H1 (cell line): ENCODE data around the gene SZT2. TPM values are rescaled to one million over a fixed set of nuclear protein-coding genes. Genes with fewer than 3 reads are reported as not detected.

Experiments
- CTCF ChIA-PET: fragments of 300-600 bp; sonication (Branson Sonifier 250); formaldehyde crosslinking; loops from one replicate; lab custom pipeline; 2021; ENCODE audit not compliant: partially characterized antibody; lab: Charles Lee
- POLR2A ChIA-PET: fragments of 300-600 bp; sonication (Branson Sonifier 250); formaldehyde crosslinking; loops from one replicate; lab custom pipeline; 2021; ENCODE audit warnings: inconsistent platforms; ENCODE audit not compliant: partially characterized antibody; lab: Charles Lee
- DNase-seq, 2 experiments: peaks; one replicate each; pipeline versions ENCODE4 v3.0.0 to v3.0.0-alpha.2; 2010 to 2022; ENCODE audit warnings: low spot score in 2 of 2, low read depth in 1 of 2, mixed read lengths in 1 of 2
- FAIRE-seq: peaks from 2 replicates; lab custom pipeline; 2011; peaks lifted over from hg19 to GRCh38; lab: Jason Lieb, UNC
- H2AFZ ChIP-seq: 2 replicates; pipeline ENCODE4 v1.8.1; 2012; ENCODE audit warnings: low read length, inconsistent platforms
- H2AK5ac ChIP-seq: 2 replicates; pipeline ENCODE4 v1.6.1; 2013; ENCODE audit warnings: low read depth, low read length
- H2BK120ac ChIP-seq: replicated peaks from 2 replicates; pipeline ENCODE3; 2013; ENCODE audit warnings: low read depth, low read length, inconsistent platforms
- H2BK12ac ChIP-seq: 2 replicates; pipeline ENCODE4 v1.6.1; 2013; ENCODE audit warnings: low read depth, low read length
- H2BK15ac ChIP-seq: 2 replicates; pipeline ENCODE4 v1.6.1; 2013; ENCODE audit warnings: low read length
- H2BK20ac ChIP-seq: 2 replicates; pipeline ENCODE4 v1.6.1; 2013; ENCODE audit warnings: low read length
- H2BK5ac ChIP-seq: 2 replicates; pipeline ENCODE4 v1.6.1; 2013; ENCODE audit warnings: low read depth, low read length
- H3K14ac ChIP-seq: 2 replicates; pipeline ENCODE4 v1.6.1; 2013; ENCODE audit warnings: inconsistent platforms; ENCODE audit not compliant: insufficient read length
- H3K18ac ChIP-seq: 2 replicates; pipeline ENCODE4 v1.6.1; 2013; ENCODE audit warnings: low read length; ENCODE audit errors: extremely low read depth
- H3K23ac ChIP-seq: 2 replicates; pipeline ENCODE4 v1.6.1; 2013; ENCODE audit warnings: inconsistent platforms; ENCODE audit not compliant: insufficient read length
- H3K23me2 ChIP-seq: 2 replicates; pipeline ENCODE4 v1.6.1; 2013; ENCODE audit warnings: low read depth, low read length
- H3K27ac ChIP-seq: 2 replicates; pipeline ENCODE4 v1.6.1; 2011; ENCODE audit warnings: low read depth, low read length, inconsistent platforms
- H3K27me3 ChIP-seq, 4 experiments: replicated peaks in 1 of 4; 1 replicate in 1 of 4; 2 replicates in 3 of 4; pipeline versions ENCODE4 v1.6.1 to v1.8.1; 2011 to 2013; ENCODE audit warnings: low read length in 3 of 4, mild to moderate bottlenecking in 3 of 4, inconsistent platforms in 2 of 4, mixed read lengths in 2 of 4, moderate library complexity in 1 of 4; ENCODE audit not compliant: control insufficient read depth in 3 of 4, insufficient read depth in 3 of 4; ENCODE audit errors: extremely low read depth in 1 of 4
- H3K36me3 ChIP-seq, 4 experiments: 2 replicates each; pipeline versions ENCODE4 v1.6.1 to v1.8.1; 2011 to 2013; ENCODE audit warnings: mild to moderate bottlenecking in 4 of 4, low read length in 3 of 4, moderate library complexity in 2 of 4, control low read depth in 1 of 4, inconsistent platforms in 1 of 4; ENCODE audit not compliant: insufficient read depth in 4 of 4, control insufficient read depth in 2 of 4
- H3K4ac ChIP-seq: replicated peaks from 2 replicates; pipeline ENCODE3; 2013; ENCODE audit warnings: low read length, low read depth, mixed read lengths, inconsistent platforms; ENCODE audit not compliant: insufficient read length
- H3K4me1 ChIP-seq, 4 experiments: replicated peaks in 1 of 4; 1 replicate in 1 of 4; 2 replicates in 3 of 4; pipeline versions ENCODE4 v1.6.1 to v1.8.1; 2011 to 2013; ENCODE audit warnings: low read length in 3 of 4, inconsistent platforms in 2 of 4, mixed read lengths in 1 of 4; ENCODE audit not compliant: insufficient read depth in 4 of 4, control insufficient read depth in 3 of 4
- H3K4me2 ChIP-seq, 2 experiments: 2 replicates each; pipeline versions ENCODE4 v1.6.1 to v1.8.1; 2011 to 2013; ENCODE audit warnings: low read depth in 2 of 2, low read length in 2 of 2, control low read depth in 1 of 2, inconsistent platforms in 1 of 2, mild to moderate bottlenecking in 1 of 2; ENCODE audit not compliant: insufficient read depth in 1 of 2
- H3K4me3 ChIP-seq, 4 experiments: fragments of 200-600, 300-600 bp in 1 of 4; sonication (generic), shearing (Covaris generic), sonication (Bioruptor Twin) in 1 of 4; 2 replicates each; pipeline versions ENCODE4 v1.5.1 to v1.8.1; 2011 to 2016; ENCODE audit warnings: low read length in 4 of 4, low read depth in 3 of 4, control low read depth in 2 of 4, inconsistent platforms in 2 of 4, mild to moderate bottlenecking in 2 of 4, mixed read lengths in 1 of 4, moderate library complexity in 1 of 4; ENCODE audit not compliant: insufficient read depth in 2 of 4; ENCODE audit errors: extremely low read depth in 1 of 4
- H3K56ac ChIP-seq: replicated peaks from 2 replicates; pipeline ENCODE3; 2013; ENCODE audit warnings: low read depth, mild to moderate bottlenecking, mixed read lengths, low read length, inconsistent platforms; ENCODE audit not compliant: insufficient read length
- H3K79me1 ChIP-seq: 2 replicates; pipeline ENCODE4 v1.6.1; 2013; ENCODE audit warnings: low read depth, low read length, control low read depth
- H3K79me2 ChIP-seq, 2 experiments: 2 replicates each; pipeline versions ENCODE4 v1.6.1 to v1.8.1; 2012 to 2013; ENCODE audit warnings: low read length in 2 of 2, mild to moderate bottlenecking in 2 of 2, inconsistent platforms in 1 of 2; ENCODE audit not compliant: insufficient read depth in 2 of 2, control insufficient read depth in 1 of 2
- H3K9ac ChIP-seq, 4 experiments: replicated peaks in 1 of 4; 1 replicate in 1 of 4; 2 replicates in 3 of 4; pipeline versions ENCODE4 v1.6.1 to v1.8.1; 2011 to 2013; ENCODE audit warnings: low read depth in 3 of 4, low read length in 3 of 4, control low read depth in 2 of 4, mild to moderate bottlenecking in 2 of 4, moderate library complexity in 2 of 4, inconsistent platforms in 1 of 4; ENCODE audit errors: extremely low read depth in 1 of 4
- H3K9me3 ChIP-seq, 2 experiments: 2 replicates each; pipeline versions ENCODE4 v1.6.1 to v1.8.1; 2012 to 2013; ENCODE audit warnings: mild to moderate bottlenecking in 2 of 2, moderate library complexity in 2 of 2, control low read depth in 1 of 2, inconsistent platforms in 1 of 2, low read depth in 1 of 2, low read length in 1 of 2, mixed read lengths in 1 of 2; ENCODE audit not compliant: insufficient read depth in 2 of 2
- H4K20me1 ChIP-seq, 2 experiments: replicated peaks in 1 of 2; 2 replicates each; pipeline versions ENCODE3 to v1.8.1; 2011 to 2013; ENCODE audit warnings: inconsistent platforms in 2 of 2, low read length in 2 of 2, mild to moderate bottlenecking in 1 of 2; ENCODE audit not compliant: insufficient read depth in 2 of 2, control insufficient read depth in 1 of 2
- H4K5ac ChIP-seq: 2 replicates; pipeline ENCODE4 v1.6.1; 2013; ENCODE audit warnings: low read length, low read depth, mixed read lengths, inconsistent platforms; ENCODE audit not compliant: insufficient read length
- H4K8ac ChIP-seq: 2 replicates; pipeline ENCODE4 v1.8.0; 2013; ENCODE audit warnings: mild to moderate bottlenecking, moderate library complexity, low read length, inconsistent platforms; ENCODE audit not compliant: insufficient read depth; ENCODE audit errors: extremely low read depth
- H4K91ac ChIP-seq: replicated peaks from 2 replicates; pipeline ENCODE3; 2013; ENCODE audit warnings: low read length, mixed read lengths, inconsistent platforms; ENCODE audit not compliant: insufficient read length
- CBX8 ChIP-seq: fragments of 300-800, 300-1000 bp; sonication (generic); IDR thresholded peaks from 2 replicates; pipeline ENCODE4 v1.7.1; 2016; ENCODE audit warnings: low read depth, low read length, borderline replicate concordance
- CHD2 ChIP-seq: IDR thresholded peaks from 2 replicates; pipeline ENCODE4 v1.6.1; 2012; ENCODE audit warnings: low read length, improper control_type of control experiment
- HDAC2 ChIP-seq, 2 experiments: fragments of 300-600 bp in 1 of 2; sonication (generic) in 1 of 2; IDR thresholded peaks; 2 replicates each; pipeline ENCODE4 v1.6.1; 2011 to 2012; ENCODE audit warnings: low read depth in 2 of 2, low read length in 2 of 2, mild to moderate bottlenecking in 2 of 2, moderate library complexity in 2 of 2, borderline replicate concordance in 1 of 2, inconsistent platforms in 1 of 2
- KDM1A ChIP-seq: fragments of 200-600, 300-600 bp; sonication (generic); IDR thresholded peaks from 2 replicates; pipeline ENCODE4 v1.7.1; 2016; ENCODE audit warnings: mild to moderate bottlenecking, low read length, borderline replicate concordance
- KDM5A ChIP-seq: fragments of 200-600 bp; IDR thresholded peaks from 2 replicates; pipeline ENCODE4 v1.7.1; 2012; ENCODE audit warnings: mild to moderate bottlenecking, low read length, inconsistent platforms, mixed read lengths
- NANOG ChIP-seq: IDR thresholded peaks from 2 replicates; pipeline ENCODE4 v1.6.1; 2011; ENCODE audit warnings: low read length, low read depth, mild to moderate bottlenecking, inconsistent platforms; ENCODE audit not compliant: insufficient read depth, poor library complexity, severe bottlenecking
- POLR2AphosphoS5 ChIP-seq: IDR thresholded peaks from 2 replicates; pipeline ENCODE4 v1.6.1; 2011; ENCODE audit warnings: low read depth, low read length
- RFX5 ChIP-seq: IDR thresholded peaks from 2 replicates; pipeline ENCODE4 v1.6.1; 2011; ENCODE audit warnings: low read depth, low read length, improper control_type of control experiment, borderline replicate concordance
- SAP30 ChIP-seq: fragments of 300-600 bp; sonication (generic); IDR thresholded peaks from 2 replicates; pipeline ENCODE4 v1.7.1; 2012; ENCODE audit warnings: low read length, moderate library complexity, mild to moderate bottlenecking, inconsistent platforms; ENCODE audit not compliant: insufficient read depth, insufficient replicate concordance
- SIRT6 ChIP-seq: IDR thresholded peaks from one replicate; pipeline ENCODE4 v1.7.1; 2012; ENCODE audit warnings: low read length, inconsistent platforms
- WGBS, 2 experiments: shearing (Covaris generic) in 1 of 2; methylation state at CpG; one replicate each; pipeline versions ENCODE4 v1.1.6 to v1.1.7; 2013 to 2015; ENCODE audit warnings: low lambda C conversion rate in 2 of 2, mixed read lengths in 2 of 2, inconsistent platforms in 1 of 2, low coverage in 1 of 2, missing lambda C conversion rate in 1 of 2; ENCODE audit not compliant: insufficient replicate concordance in 2 of 2, insufficient coverage in 1 of 2, insufficient read length in 1 of 2; ENCODE audit errors: extremely low coverage in 1 of 2, missing lambda C conversion rate in 1 of 2; 5-methylcytosine and 5-hydroxymethylcytosine counted together
- polyA plus RNA-seq, 7 experiments: library from polyadenylated mRNA; depleted of rRNA in 3 of 7; stranded (reverse) in 5 of 7; unstranded in 2 of 7; fragments of >200 nt in 5 of 7; fragments of 200-250 nt in 2 of 7; gene quantifications; 1 replicate in 5 of 7; 2 replicates in 1 of 7; 4 replicates in 1 of 7; pipeline versions ENCODE4 v1.2.1 to v1.2.3, GENCODE V29; 2011 to 2013; ENCODE audit warnings: missing spikeins in 2 of 7, mixed read lengths in 2 of 7
- total RNA-seq: library from RNA; stranded (reverse); fragmentation: NEBNext Ultra II Directional; extraction: Animal tissue kit (Norgen Biotek cat#: 25700); gene quantifications from 2 replicates; pipeline ENCODE4 v1.2.1, GENCODE V29; 2021
- TF ChIP-seq, protein P1 (sequence below): IDR thresholded peaks from 2 replicates; pipeline ENCODE4 v1.6.1; 2011; ENCODE audit warnings: low read length, improper control_type of control experiment
- TF ChIP-seq, protein P2 (sequence below): IDR thresholded peaks from 2 replicates; pipeline ENCODE4 v1.6.1; 2012; ENCODE audit warnings: inconsistent platforms

Gene SZT2
- total and polyA plus RNA-seq, 2 of the 8 experiments (the other 6 are each of a cell fraction or from before 2014, with no cell fraction given): 4.7 to 12.9 TPM

DNA sequence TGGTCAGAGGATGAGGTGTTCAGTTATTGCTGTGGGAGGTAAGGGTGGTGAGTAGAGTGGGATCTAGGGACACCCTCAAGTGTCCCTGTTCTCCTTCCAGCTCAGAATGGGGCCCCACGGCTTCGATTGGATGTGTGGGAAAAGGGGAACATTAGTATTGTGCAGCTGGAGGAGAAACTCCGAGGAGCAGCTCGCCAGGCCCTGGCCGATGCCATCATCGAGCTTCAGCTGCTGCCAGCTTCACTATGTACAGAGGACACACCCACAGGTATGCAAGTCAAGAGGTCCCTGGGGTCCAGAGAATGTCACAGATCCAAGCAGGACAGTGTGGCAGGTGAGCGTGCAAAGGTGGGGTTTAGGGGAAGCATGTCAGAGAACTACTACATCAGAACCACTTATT lies 50.1 kb downstream of the SZT2 start:
- Histone ChIP-seq H3K27ac (no peak overlapping the region), H3K9me3 (no peaks in the 10 kb centered on the region), H4K8ac (no peak overlapping the region), H3K27me3 (no peaks in the 10 kb centered on the region), H3K23me2 (no peaks in the 10 kb centered on the region), H2AFZ (no peak overlapping the region), H2BK15ac (no peak overlapping the region), H3K36me3 (peaks cover 0 to 11% (median 2%) of the 10 kb centered on the region in 4 experiments; a peak in 4 of 8 replicates), H2BK120ac (no peak overlapping the region), H3K23ac (no peak overlapping the region), H4K20me1 (no peaks in the 10 kb centered on the region), H3K4me1 (no peaks in the 10 kb centered on the region), H2AK5ac (no peak overlapping the region), H3K4ac (no peak overlapping the region), H2BK20ac (no peak overlapping the region), H2BK12ac (no peak overlapping the region), H2BK5ac (no peak overlapping the region), H3K14ac (no peak overlapping the region), H3K18ac (no peak overlapping the region), H3K79me1 (no peaks in the 10 kb centered on the region), H4K91ac (no peak overlapping the region), H3K4me3 (no peak overlapping the region), H3K79me2 (no peaks in the 10 kb centered on the region), H3K9ac (no peak overlapping the region), H4K5ac (no peak overlapping the region), H3K56ac (no peak overlapping the region), H3K4me2 (no peak overlapping the region)
- ChIA-PET POLR2A (interaction anchor here (0.7 to 1.8 kb wide), 7 partner anchors 9 to 211 kb away, joined by 3 to 6 read pairs (median 4); partner anchors contain the start of gene CDC20), CTCF (interaction anchor here (0.7 to 4.8 kb wide), 5 partner anchors 18 to 163 kb away, joined by 3 to 19 read pairs (median 3); no protein-coding TSS in a partner anchor)
- WGBS, 2 experiments: 88% methylated on average over 7 of the region's 7 CpGs; no CpG with 5 or more reads in 1 of the 2 experiments
- DNase-seq (no peak), FAIRE-seq (no peak)
- no peak for TF ChIP-seq SAP30
- no peak for TF ChIP-seq POLR2AphosphoS5
- TF ChIP-seq RFX5: no peak
- TF ChIP-seq NANOG: no peak
- no peak for TF ChIP-seq CBX8
- no peak for TF ChIP-seq HDAC2 (IDR thresholded peaks at IDR 0.05; ENCODE audit: borderline replicate concordance in 1 of 2, low read depth in 2 of 2, low read length in 2 of 2)
- TF ChIP-seq, protein P1, sequence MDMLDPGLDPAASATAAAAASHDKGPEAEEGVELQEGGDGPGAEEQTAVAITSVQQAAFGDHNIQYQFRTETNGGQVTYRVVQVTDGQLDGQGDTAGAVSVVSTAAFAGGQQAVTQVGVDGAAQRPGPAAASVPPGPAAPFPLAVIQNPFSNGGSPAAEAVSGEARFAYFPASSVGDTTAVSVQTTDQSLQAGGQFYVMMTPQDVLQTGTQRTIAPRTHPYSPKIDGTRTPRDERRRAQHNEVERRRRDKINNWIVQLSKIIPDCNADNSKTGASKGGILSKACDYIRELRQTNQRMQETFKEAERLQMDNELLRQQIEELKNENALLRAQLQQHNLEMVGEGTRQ: no peak
- TF ChIP-seq, protein P2, sequence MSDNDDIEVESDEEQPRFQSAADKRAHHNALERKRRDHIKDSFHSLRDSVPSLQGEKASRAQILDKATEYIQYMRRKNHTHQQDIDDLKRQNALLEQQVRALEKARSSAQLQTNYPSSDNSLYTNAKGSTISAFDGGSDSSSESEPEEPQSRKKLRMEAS: no peak
- TF ChIP-seq CHD2: no peak
- TF ChIP-seq KDM1A: no peak
- TF ChIP-seq KDM5A: no peak
- TF ChIP-seq SIRT6: no peak
